SH-SY5Y (cell line): ENCODE results near the gene GDF10.

ENCODE experiments used
- GATA2 ChIP-seq: IDR thresholded peaks from 2 replicates; pipeline ENCODE4 v1.6.1; 2011; ENCODE audit warnings: mild to moderate bottlenecking, low read depth, low read length
- GATA3 ChIP-seq: IDR thresholded peaks from 2 replicates; pipeline ENCODE4 v1.6.1; 2011; ENCODE audit warnings: low read depth, mild to moderate bottlenecking, low read length, moderate library complexity

DNA sequence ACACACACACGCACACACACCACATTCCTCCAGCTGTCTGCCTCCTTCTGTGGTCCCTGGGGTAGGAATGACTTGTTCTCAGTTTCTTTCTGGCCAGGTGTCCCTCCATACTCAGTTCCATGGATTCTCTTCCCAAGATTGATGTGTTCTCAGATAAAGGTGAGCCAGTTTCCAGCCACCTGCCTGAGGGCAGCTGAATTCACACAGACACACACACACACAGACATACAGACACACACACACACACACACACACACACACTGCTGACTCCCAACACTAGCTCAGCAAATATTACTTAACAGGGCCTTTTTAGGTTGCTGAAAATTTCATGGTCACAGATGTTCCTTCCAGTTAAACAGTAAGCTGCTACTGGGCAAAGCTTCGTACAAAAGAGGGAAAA lies 45.4 kb upstream of the GDF10 start:
- no peak for TF ChIP-seq GATA2
- no peak for TF ChIP-seq GATA3
